IMR-90 (cell line): ENCODE data around the gene CEP128. TPM values are rescaled to one million over a fixed set of nuclear protein-coding genes. Genes with fewer than 3 reads are reported as not detected.

Experiments
- ATAC-seq: fragments of 200-7000 bp; cut with Tn5 transposase; 2 replicates; pipeline ENCODE4 v1.9.1; 2020; ENCODE audit warnings: low read depth, mild to moderate bottlenecking, moderate library complexity
- BruUV-seq: library from RNA; stranded (reverse); fragments of 400-500 nt; replicated peaks from 2 replicates; lab custom pipeline; 2021; lab: Mats Ljungman, UMichigan
- CTCF ChIA-PET: fragments of 300-600 bp; formaldehyde crosslinking; extraction: SDS; loops from one replicate; lab custom pipeline; 2021; ENCODE audit warnings: antibody characterized with exemption; lab: Yijun Ruan, JAX
- POLR2A ChIA-PET: fragments of 300-600 bp; sonication (Branson Sonifier 250); formaldehyde crosslinking; loops from one replicate; lab custom pipeline; 2022; ENCODE audit warnings: antibody characterized with exemption; ENCODE audit not compliant: unreplicated experiment; lab: Charles Lee
- DNase-seq: peaks from one replicate; pipeline ENCODE4 v3.0.0; 2013
- H2AFZ ChIP-seq: replicated peaks from 2 replicates; pipeline ENCODE3; 2013; ENCODE audit warnings: low read length, mild to moderate bottlenecking; ENCODE audit not compliant: poor library complexity
- H2AK5ac ChIP-seq: 2 replicates; pipeline ENCODE4 v1.6.1; 2013; ENCODE audit warnings: low read depth, low read length, inconsistent platforms
- H2AK9ac ChIP-seq: replicated peaks from 2 replicates; pipeline ENCODE3; 2013; ENCODE audit warnings: mild to moderate bottlenecking, low read depth, low read length, moderate library complexity; ENCODE audit not compliant: poor library complexity
- H2BK120ac ChIP-seq: 2 replicates; pipeline ENCODE4 v1.6.1; 2013; ENCODE audit warnings: low read depth, low read length, inconsistent platforms
- H2BK15ac ChIP-seq: 3 replicates; pipeline ENCODE4 v1.6.1; 2013; ENCODE audit warnings: low read depth, low read length, inconsistent platforms
- H2BK20ac ChIP-seq: 2 replicates; pipeline ENCODE4 v1.6.1; 2013; ENCODE audit warnings: low read depth, mild to moderate bottlenecking, inconsistent platforms, low read length, moderate library complexity
- H2BK5ac ChIP-seq: 2 replicates; pipeline ENCODE4 v1.6.1; 2013; ENCODE audit warnings: mild to moderate bottlenecking, low read depth, low read length, inconsistent platforms; ENCODE audit not compliant: poor library complexity, severe bottlenecking
- H3K14ac ChIP-seq: replicated peaks from 2 replicates; pipeline ENCODE4 v1.6.1; 2013; ENCODE audit warnings: low read depth, low read length, inconsistent platforms
- H3K18ac ChIP-seq: 2 replicates; pipeline ENCODE4 v1.6.1; 2013; ENCODE audit warnings: low read depth, low read length, control low read depth
- H3K23ac ChIP-seq: 2 replicates; pipeline ENCODE4 v1.6.1; 2013; ENCODE audit warnings: low read depth, low read length, inconsistent platforms
- H3K27ac ChIP-seq: 2 replicates; pipeline ENCODE4 v1.5.1; 2013; ENCODE audit warnings: mild to moderate bottlenecking, control low read depth, low read length; ENCODE audit not compliant: insufficient read depth
- H3K27me3 ChIP-seq: 2 replicates; pipeline ENCODE4 v1.6.1; 2013; ENCODE audit warnings: low read length; ENCODE audit not compliant: control insufficient read depth, insufficient read depth
- H3K36me3 ChIP-seq: 2 replicates; pipeline ENCODE4 v1.6.1; 2013; ENCODE audit warnings: low read length, mixed read lengths; ENCODE audit not compliant: control insufficient read depth, insufficient read depth
- H3K4ac ChIP-seq: 2 replicates; pipeline ENCODE4 v1.6.1; 2013; ENCODE audit warnings: low read depth, low read length, inconsistent platforms
- H3K4me1 ChIP-seq: 2 replicates; pipeline ENCODE4 v1.6.1; 2013; ENCODE audit warnings: low read length, mixed read lengths; ENCODE audit not compliant: control insufficient read depth, insufficient read depth
- H3K4me2 ChIP-seq: 2 replicates; pipeline ENCODE4 v1.6.1; 2013; ENCODE audit warnings: low read depth, mild to moderate bottlenecking, control low read depth, low read length, moderate library complexity
- H3K4me3 ChIP-seq: 2 replicates; pipeline ENCODE4 v1.5.1; 2013; ENCODE audit warnings: low read depth, mild to moderate bottlenecking, control low read depth, low read length, moderate library complexity; ENCODE audit not compliant: insufficient read depth
- H3K56ac ChIP-seq: 2 replicates; pipeline ENCODE4 v1.6.1; 2013; ENCODE audit warnings: low read length, inconsistent platforms; ENCODE audit not compliant: insufficient read depth; ENCODE audit errors: extremely low read depth
- H3K79me1 ChIP-seq, 2 experiments: 2 replicates each; pipeline ENCODE4 v1.6.1; 2013; ENCODE audit warnings: low read length in 2 of 2, inconsistent platforms in 1 of 2, low read depth in 1 of 2
- H3K9ac ChIP-seq: 2 replicates; pipeline ENCODE4 v1.6.1; 2013; ENCODE audit warnings: low read depth, low read length, control low read depth
- H3K9me1 ChIP-seq: 2 replicates; pipeline ENCODE4 v1.6.1; 2013; ENCODE audit warnings: low read length, inconsistent platforms; ENCODE audit not compliant: insufficient read depth
- H3K9me3 ChIP-seq: 2 replicates; pipeline ENCODE4 v1.6.1; 2013; ENCODE audit warnings: low read length; ENCODE audit not compliant: control insufficient read depth, insufficient read depth
- H4K20me1 ChIP-seq: 2 replicates; pipeline ENCODE4 v1.6.1; 2013; ENCODE audit warnings: low read length, inconsistent platforms; ENCODE audit not compliant: insufficient read depth
- H4K5ac ChIP-seq: 2 replicates; pipeline ENCODE4 v1.6.1; 2013; ENCODE audit warnings: mild to moderate bottlenecking, low read depth, low read length, control low read depth
- H4K8ac ChIP-seq, 2 experiments: 2 replicates each; pipeline ENCODE4 v1.6.1; 2013; ENCODE audit warnings: low read depth in 2 of 2, low read length in 2 of 2, control low read depth in 1 of 2, inconsistent platforms in 1 of 2
- H4K91ac ChIP-seq: 2 replicates; pipeline ENCODE4 v1.6.1; 2013; ENCODE audit warnings: low read depth, low read length, inconsistent platforms; ENCODE audit not compliant: insufficient read depth
- BHLHE40 ChIP-seq: fragments of 150-350 bp; IDR thresholded peaks from 2 replicates; pipeline ENCODE4 v1.6.1; 2016; ENCODE audit warnings: mild to moderate bottlenecking, low read depth, low read length
- CEBPB ChIP-seq: IDR thresholded peaks from 2 replicates; pipeline ENCODE4 v1.6.1; 2012; ENCODE audit warnings: low read depth, low read length, improper control_type of control experiment
- CHD1 ChIP-seq: IDR thresholded peaks from 2 replicates; pipeline ENCODE4 v1.6.1; 2012; ENCODE audit warnings: low read depth, low read length, improper control_type of control experiment
- FOS ChIP-seq: fragments of 150-350 bp; IDR thresholded peaks from 2 replicates; pipeline ENCODE4 v1.6.1; 2016; ENCODE audit warnings: low read depth, low read length
- MAFK ChIP-seq: IDR thresholded peaks from 2 replicates; pipeline ENCODE4 v1.6.1; 2012; ENCODE audit warnings: low read depth, low read length, improper control_type of control experiment
- MAZ ChIP-seq: IDR thresholded peaks from 2 replicates; pipeline ENCODE4 v1.6.1; 2012; ENCODE audit warnings: low read depth, mild to moderate bottlenecking, low read length, improper control_type of control experiment, moderate library complexity, borderline replicate concordance
- MXI1 ChIP-seq: IDR thresholded peaks from 2 replicates; pipeline ENCODE4 v1.6.1; 2012; ENCODE audit warnings: low read depth, mild to moderate bottlenecking, low read length, moderate library complexity, borderline replicate concordance
- NFE2L2 ChIP-seq: fragments of 150-350 bp; IDR thresholded peaks from 2 replicates; pipeline ENCODE4 v1.6.1; 2016; ENCODE audit warnings: low read depth, mild to moderate bottlenecking, low read length
- POLR2A ChIP-seq: IDR thresholded peaks from 2 replicates; pipeline ENCODE4 v1.6.1; 2012; ENCODE audit warnings: mild to moderate bottlenecking, low read depth, low read length
- RAD21 ChIP-seq: IDR thresholded peaks from 2 replicates; pipeline ENCODE4 v1.6.1; 2012; ENCODE audit warnings: low read length, improper control_type of control experiment
- RCOR1 ChIP-seq: IDR thresholded peaks from 2 replicates; pipeline ENCODE4 v1.6.1; 2012; ENCODE audit warnings: mild to moderate bottlenecking, low read length, improper control_type of control experiment; ENCODE audit not compliant: insufficient replicate concordance
- RFX5 ChIP-seq: IDR thresholded peaks from 2 replicates; pipeline ENCODE4 v1.8.0; 2012; ENCODE audit warnings: low read depth, mild to moderate bottlenecking, low read length, moderate library complexity
- SMC3 ChIP-seq: fragments of 150-350 bp; IDR thresholded peaks from 2 replicates; pipeline ENCODE4 v1.6.1; 2016; ENCODE audit warnings: low read depth, mild to moderate bottlenecking, antibody characterized with exemption, low read length, moderate library complexity
- USF2 ChIP-seq: fragments of 150-350 bp; IDR thresholded peaks from 2 replicates; pipeline ENCODE4 v1.6.1; 2017; ENCODE audit warnings: mild to moderate bottlenecking, antibody characterized with exemption, low read length, low read depth
- dilution Hi-C: fragments of 300-500 bp; cut with HindIII; formaldehyde crosslinking; loops from one replicate; pipeline ENCODE4 v1.14.3; 2018; ENCODE audit warnings: low sequenced_read_pairs; ENCODE audit not compliant: unreplicated experiment
- in situ Hi-C: fragments of 300-500 bp; cut with MboI; formaldehyde crosslinking; loops from 3 replicates; pipeline ENCODE4 v1.14.3; 2019; ENCODE audit warnings: low sequenced_read_pairs, inconsistent platforms, mixed read lengths
- intact Hi-C: fragments of 100-400 bp; cut with micrococcal nuclease; formaldehyde crosslinking; loops from 2 replicates; pipeline ENCODE4 v1.10.0; 2022
- polyA plus RNA-seq, 3 experiments: library from polyadenylated mRNA; depleted of rRNA; stranded (reverse); fragments of >200 nt; gene quantifications; 2 replicates each; pipeline ENCODE4 v1.2.3, GENCODE V29; 2012; ENCODE audit warnings: low replicate concordance in 1 of 3
- total RNA-seq: library from RNA; depleted of rRNA; stranded (reverse); fragments of >200 nt; gene quantifications from 2 replicates; pipeline ENCODE4 v1.2.3, GENCODE V29; 2012
- TF ChIP-seq, protein P1 (sequence below): conservative IDR thresholded peaks from 2 replicates; pipeline ENCODE4 v1.5.1; 2012; ENCODE audit warnings: mild to moderate bottlenecking, low read depth, low read length, improper control_type of control experiment
- TF ChIP-seq, protein P2 (sequence below): fragments of 150-350 bp; IDR thresholded peaks from 2 replicates; pipeline ENCODE4 v1.6.1; 2016; ENCODE audit warnings: low read depth, mild to moderate bottlenecking, low read length, moderate library complexity, borderline replicate concordance

Gene CEP128
- total and polyA plus RNA-seq, 2 of the 4 experiments (the other 2 are of a cell fraction): 1.9 to 5.7 TPM

- H2BK120ac ChIP-seq: no peak overlapping the region
- DNase-seq: no peak
- H3K14ac ChIP-seq: no peak overlapping the region
- H3K27me3 ChIP-seq: no peaks in the 10 kb centered on the region
- H2AK5ac ChIP-seq: no peak overlapping the region
- POLR2A ChIA-PET: no interaction called here
- no peak overlapping the region for H2AK9ac ChIP-seq
- no peak overlapping the region for H3K4ac ChIP-seq
- H3K23ac ChIP-seq: no peak overlapping the region
- H3K27ac ChIP-seq: no peak overlapping the region
- no peak overlapping the region for H2BK20ac ChIP-seq
- TF ChIP-seq RAD21 (no peak), RFX5 (no peak), CEBPB (no peak), SMC3 (no peak), FOS (no peak), RCOR1 (no peak), MAZ (no peak), USF2 (no peak), MXI1 (no peak), CHD1 (no peak), POLR2A (no peak), BHLHE40 (no peak), NFE2L2 (no peak), MAFK (no peak)
- TF ChIP-seq, protein P1, sequence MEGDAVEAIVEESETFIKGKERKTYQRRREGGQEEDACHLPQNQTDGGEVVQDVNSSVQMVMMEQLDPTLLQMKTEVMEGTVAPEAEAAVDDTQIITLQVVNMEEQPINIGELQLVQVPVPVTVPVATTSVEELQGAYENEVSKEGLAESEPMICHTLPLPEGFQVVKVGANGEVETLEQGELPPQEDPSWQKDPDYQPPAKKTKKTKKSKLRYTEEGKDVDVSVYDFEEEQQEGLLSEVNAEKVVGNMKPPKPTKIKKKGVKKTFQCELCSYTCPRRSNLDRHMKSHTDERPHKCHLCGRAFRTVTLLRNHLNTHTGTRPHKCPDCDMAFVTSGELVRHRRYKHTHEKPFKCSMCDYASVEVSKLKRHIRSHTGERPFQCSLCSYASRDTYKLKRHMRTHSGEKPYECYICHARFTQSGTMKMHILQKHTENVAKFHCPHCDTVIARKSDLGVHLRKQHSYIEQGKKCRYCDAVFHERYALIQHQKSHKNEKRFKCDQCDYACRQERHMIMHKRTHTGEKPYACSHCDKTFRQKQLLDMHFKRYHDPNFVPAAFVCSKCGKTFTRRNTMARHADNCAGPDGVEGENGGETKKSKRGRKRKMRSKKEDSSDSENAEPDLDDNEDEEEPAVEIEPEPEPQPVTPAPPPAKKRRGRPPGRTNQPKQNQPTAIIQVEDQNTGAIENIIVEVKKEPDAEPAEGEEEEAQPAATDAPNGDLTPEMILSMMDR: no peak
- TF ChIP-seq, protein P2, sequence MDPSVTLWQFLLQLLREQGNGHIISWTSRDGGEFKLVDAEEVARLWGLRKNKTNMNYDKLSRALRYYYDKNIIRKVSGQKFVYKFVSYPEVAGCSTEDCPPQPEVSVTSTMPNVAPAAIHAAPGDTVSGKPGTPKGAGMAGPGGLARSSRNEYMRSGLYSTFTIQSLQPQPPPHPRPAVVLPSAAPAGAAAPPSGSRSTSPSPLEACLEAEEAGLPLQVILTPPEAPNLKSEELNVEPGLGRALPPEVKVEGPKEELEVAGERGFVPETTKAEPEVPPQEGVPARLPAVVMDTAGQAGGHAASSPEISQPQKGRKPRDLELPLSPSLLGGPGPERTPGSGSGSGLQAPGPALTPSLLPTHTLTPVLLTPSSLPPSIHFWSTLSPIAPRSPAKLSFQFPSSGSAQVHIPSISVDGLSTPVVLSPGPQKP: no peak
- CTCF ChIA-PET: no interaction called here
- H3K4me1 ChIP-seq: no peaks in the 10 kb centered on the region
- H2BK15ac ChIP-seq: no peak overlapping the region; the same call in 2 of the 3 replicates
- no peak overlapping the region for H3K4me3 ChIP-seq
- no peak for ATAC-seq
- H3K56ac ChIP-seq: no peak overlapping the region
- no TSS peak for BruUV-seq
- no peaks in the 10 kb centered on the region; the same call in 1 of the 2 replicates for H3K9me1 ChIP-seq
- dilution Hi-C loops (no loop called here), intact Hi-C loops (no loop called here), in situ Hi-C loops (loop anchor here (25.0 kb wide), 1 partner anchor 543 kb away; no protein-coding TSS in a partner anchor)
- H3K36me3 ChIP-seq: no peaks in the 10 kb centered on the region
- no peaks in the 10 kb centered on the region for H3K79me1 ChIP-seq
- H3K9me3 ChIP-seq: no peaks in the 10 kb centered on the region
- no peak overlapping the region for H2AFZ ChIP-seq
- H3K4me2 ChIP-seq: no peak overlapping the region
- H4K5ac ChIP-seq: no peak overlapping the region
- H2BK5ac ChIP-seq: no peak overlapping the region
- peak overlapping the region in 1 of 2 experiments; percentile 20; a peak in 2 of 4 replicates for H4K8ac ChIP-seq
- no peaks in the 10 kb centered on the region for H4K20me1 ChIP-seq
- H4K91ac ChIP-seq: no peak overlapping the region
- no peak overlapping the region for H3K9ac ChIP-seq
- H3K18ac ChIP-seq: peak overlapping the region; percentile 90
Observed at GRCh38 chr14:80605536-80605935, 336.0 kb downstream of the CEP128 start.
